Measurements from ENCODE around the gene BNC2.

BNC2 gene

GRCh38 chr9:16687678-16688369, 182.6 kb downstream of the BNC2 start:
- H3K4me2 ChIP-seq (ENCODE audit: low read depth, low read length, poor library complexity, severe bottlenecking) = no peak overlapping the region
- H4K20me1 ChIP-seq (ENCODE audit: insufficient read depth, low read length, poor library complexity, severe bottlenecking) = no peaks in the 10 kb centered on the region
- no peak overlapping the region for H3K9ac ChIP-seq (ENCODE audit: low read depth, low read length, poor library complexity, severe bottlenecking)
- no peaks in the 10 kb centered on the region for H3K9me2 ChIP-seq (replicated peaks; ENCODE audit: low read depth, low read length)
- H3K4me3 ChIP-seq (ENCODE audit: low read length, poor library complexity, severe bottlenecking) = no peak overlapping the region
- peak overlapping the region; percentile 59; the same call in 1 of the 2 replicates for H2AFZ ChIP-seq (ENCODE audit: low read length)
- H3K4me1 ChIP-seq (ENCODE audit: insufficient read depth, low read length, poor library complexity, severe bottlenecking) = peaks cover 15% of the 10 kb centered on the region
- no peaks in the 10 kb centered on the region for H3K27me3 ChIP-seq (ENCODE audit: insufficient read depth, low read length, poor library complexity, severe bottlenecking)
- TF ChIP-seq CTCF (conservative IDR thresholded peaks at IDR 0.05; ENCODE audit: low read length) = no peak
- TF ChIP-seq EZH2phosphoT487 (IDR thresholded peaks at IDR 0.05; ENCODE audit: borderline replicate concordance) = no peak
- 0 out of 2 replicates have a peak, but pooled peaks cover 3% of the 10 kb centered on the region for H3F3A ChIP-seq (ENCODE audit: low read depth)
- H3K79me2 ChIP-seq (ENCODE audit: insufficient read depth, low read length) = no peaks in the 10 kb centered on the region
- no peaks in the 10 kb centered on the region for H3K9me3 ChIP-seq (ENCODE audit: insufficient read depth, low read depth, low read length)
- H3K36me3 ChIP-seq (ENCODE audit: insufficient read depth, low read length) = no peaks in the 10 kb centered on the region

- Histone ChIP-seq H2AFZ (ENCODE audit: low read length) (no peak overlapping the region), H3K9ac (ENCODE audit: low read depth, low read length, poor library complexity, severe bottlenecking) (no peak overlapping the region), H3F3A (ENCODE audit: low read depth) (0 out of 2 replicates have a peak, but pooled peaks cover 3% of the 10 kb centered on the region), H3K4me3 (ENCODE audit: low read length, poor library complexity, severe bottlenecking) (no peak overlapping the region), H3K36me3 (ENCODE audit: insufficient read depth, low read length) (no peaks in the 10 kb centered on the region), H3K9me3 (ENCODE audit: insufficient read depth, low read depth, low read length) (no peaks in the 10 kb centered on the region), H3K79me2 (ENCODE audit: insufficient read depth, low read length) (no peaks in the 10 kb centered on the region), H3K9me2 (replicated peaks; ENCODE audit: low read depth, low read length) (no peaks in the 10 kb centered on the region), H3K27me3 (ENCODE audit: insufficient read depth, low read length, poor library complexity, severe bottlenecking) (no peaks in the 10 kb centered on the region), H3K4me1 (ENCODE audit: insufficient read depth, low read length, poor library complexity, severe bottlenecking) (peaks cover 41% of the 10 kb centered on the region), H3K4me2 (ENCODE audit: low read depth, low read length, poor library complexity, severe bottlenecking) (no peak overlapping the region), H4K20me1 (ENCODE audit: insufficient read depth, low read length, poor library complexity, severe bottlenecking) (no peaks in the 10 kb centered on the region)
- TF ChIP-seq CTCF (conservative IDR thresholded peaks at IDR 0.05; ENCODE audit: low read length) (no peak), EZH2phosphoT487 (IDR thresholded peaks at IDR 0.05; ENCODE audit: borderline replicate concordance) (no peak)
Measured at GRCh38 chr9:16683326-16683725, 187.1 kb downstream of the BNC2 start.

GRCh38 chr9:16682273-16682672, 188.2 kb downstream of the BNC2 start:
- H3K4me3 ChIP-seq (ENCODE audit: low read length, poor library complexity, severe bottlenecking) = no peak overlapping the region
- H3F3A ChIP-seq (ENCODE audit: low read depth) = 0 out of 2 replicates have a peak, but pooled peaks cover 3% of the 10 kb centered on the region
- H3K36me3 ChIP-seq (ENCODE audit: insufficient read depth, low read length) = no peaks in the 10 kb centered on the region
- H3K9ac ChIP-seq (ENCODE audit: low read depth, low read length, poor library complexity, severe bottlenecking) = no peak overlapping the region
- no peak overlapping the region for H2AFZ ChIP-seq (ENCODE audit: low read length)
- H3K9me2 ChIP-seq (replicated peaks; ENCODE audit: low read depth, low read length) = no peaks in the 10 kb centered on the region
- H4K20me1 ChIP-seq (ENCODE audit: insufficient read depth, low read length, poor library complexity, severe bottlenecking) = no peaks in the 10 kb centered on the region
- H3K4me1 ChIP-seq (ENCODE audit: insufficient read depth, low read length, poor library complexity, severe bottlenecking) = peaks cover 35% of the 10 kb centered on the region
- no peaks in the 10 kb centered on the region for H3K79me2 ChIP-seq (ENCODE audit: insufficient read depth, low read length)
- TF ChIP-seq EZH2phosphoT487 (IDR thresholded peaks at IDR 0.05; ENCODE audit: borderline replicate concordance) = no peak
- TF ChIP-seq CTCF (conservative IDR thresholded peaks at IDR 0.05; ENCODE audit: low read length) = no peak
- no peaks in the 10 kb centered on the region for H3K9me3 ChIP-seq (ENCODE audit: insufficient read depth, low read depth, low read length)
- H3K4me2 ChIP-seq (ENCODE audit: low read depth, low read length, poor library complexity, severe bottlenecking) = peak overlapping the region; percentile 57
- H3K27me3 ChIP-seq (ENCODE audit: insufficient read depth, low read length, poor library complexity, severe bottlenecking) = no peaks in the 10 kb centered on the region

Measured in Loucy (cell line).